ENCODE measurements around the gene CYP1B1. TPM values are rescaled to one million over a fixed set of nuclear protein-coding genes. Genes with fewer than 3 reads are reported as not detected.

Gene CYP1B1
- total RNA-seq, 1 donor from 2014 or later, result 16.9 TPM

DNA sequence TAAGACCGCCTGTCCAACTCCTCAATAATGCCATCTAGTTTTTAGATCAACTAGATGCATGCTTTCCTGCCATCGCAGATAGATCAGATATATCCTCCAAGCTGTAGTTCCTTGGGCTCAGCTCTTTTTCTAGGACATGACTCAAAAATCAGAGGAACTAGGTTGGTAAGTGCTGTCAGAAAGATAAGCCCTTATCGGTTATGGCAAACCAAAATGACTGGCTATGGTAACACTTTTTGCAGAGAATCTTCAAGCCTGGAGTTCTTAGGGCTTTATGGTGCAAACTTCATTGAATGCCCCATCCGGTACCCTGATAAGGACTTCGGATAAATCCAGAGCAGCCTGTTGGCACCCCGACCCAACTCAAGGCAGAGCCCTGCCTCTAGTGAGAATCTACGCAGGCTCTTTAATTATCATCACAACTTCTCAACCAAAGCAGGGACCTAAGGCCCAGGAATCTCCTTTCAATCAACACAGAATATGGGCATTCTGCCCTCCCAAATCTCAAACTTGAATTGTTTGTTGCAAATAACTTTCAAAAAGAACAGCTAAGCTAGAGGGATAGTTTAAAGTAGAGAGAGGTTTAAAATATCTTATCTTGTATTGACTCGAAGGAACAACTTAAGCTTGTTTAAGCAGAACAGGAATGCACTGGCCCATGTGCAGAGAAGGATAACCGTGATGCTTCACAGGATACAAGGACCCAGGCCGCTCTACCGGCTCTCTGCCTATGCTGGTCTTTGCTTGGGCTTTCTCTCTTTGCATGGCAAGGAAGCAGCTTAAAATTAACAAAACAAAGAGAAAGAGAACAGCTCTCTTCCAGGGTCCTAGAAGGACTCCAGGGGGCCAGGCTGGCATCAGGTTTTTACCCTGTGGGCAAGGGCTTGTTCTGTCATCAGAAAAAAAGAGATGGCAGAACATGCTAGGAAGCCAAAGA, 3.4 kb upstream of the CYP1B1 start:
- DNase-seq (no peak), ATAC-seq (no peak)
- intact Hi-C loops (cut with micrococcal nuclease), result no loop called here

DNA sequence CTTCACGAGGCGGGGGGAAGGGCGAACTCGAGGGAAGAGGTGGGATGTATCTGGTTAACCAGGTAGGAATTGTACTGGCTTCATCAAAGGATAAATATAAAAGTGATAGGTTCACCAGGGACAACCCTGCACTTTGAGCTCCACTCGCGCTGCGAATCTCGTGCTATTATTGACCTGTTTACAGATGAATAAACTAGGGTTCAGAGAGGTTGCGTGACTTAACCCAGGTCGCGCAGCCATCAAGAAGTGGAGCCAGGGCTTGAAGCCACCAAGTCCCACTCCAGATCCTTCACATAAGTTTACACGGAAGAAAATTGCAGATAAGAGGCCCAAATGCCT, 1.4 kb upstream of the CYP1B1 start:
- intact Hi-C loops (cut with micrococcal nuclease), result no loop called here
- ATAC-seq, result no peak
- DNase-seq, result no peak

DNA sequence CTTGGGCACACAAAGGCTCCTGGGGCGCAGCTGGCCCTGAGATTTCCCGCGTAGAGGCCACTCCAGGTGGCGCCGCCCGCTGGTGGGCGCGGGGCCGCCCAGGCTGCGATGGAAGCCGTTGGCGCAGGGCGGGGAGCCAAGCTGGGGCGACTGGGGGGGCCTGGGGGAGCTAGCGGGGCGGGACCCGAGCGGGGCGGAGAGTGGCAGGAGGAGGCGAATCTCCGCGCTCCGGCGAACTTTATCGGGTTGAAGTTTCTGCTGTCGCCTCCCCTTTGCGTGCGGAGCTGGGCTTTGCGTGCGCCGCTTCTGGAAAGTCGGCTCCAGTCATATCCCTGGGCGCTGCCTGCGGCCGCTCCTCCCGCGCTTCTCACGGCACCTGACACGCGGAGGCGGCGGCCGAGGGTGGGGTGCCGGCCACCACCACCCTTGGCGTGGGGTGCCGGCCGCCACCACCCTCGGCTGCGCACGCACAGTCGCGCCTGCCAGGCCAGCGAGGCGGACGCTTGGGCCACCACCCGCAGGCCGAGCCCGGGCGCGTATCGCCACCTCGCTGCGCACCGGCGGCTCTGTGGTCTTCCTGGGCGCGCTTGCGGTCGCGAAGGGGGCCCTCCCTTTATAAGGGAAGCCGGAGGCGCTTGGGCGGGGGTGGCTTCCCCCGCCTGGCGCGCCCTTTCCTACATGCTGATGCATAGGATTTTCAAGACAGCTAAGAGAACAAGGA, 919 bp upstream of the CYP1B1 start:
- ATAC-seq, result peak; percentile 80
- DNase-seq, result peak; percentile 86
- intact Hi-C loops (cut with micrococcal nuclease), result no loop called here

DNA sequence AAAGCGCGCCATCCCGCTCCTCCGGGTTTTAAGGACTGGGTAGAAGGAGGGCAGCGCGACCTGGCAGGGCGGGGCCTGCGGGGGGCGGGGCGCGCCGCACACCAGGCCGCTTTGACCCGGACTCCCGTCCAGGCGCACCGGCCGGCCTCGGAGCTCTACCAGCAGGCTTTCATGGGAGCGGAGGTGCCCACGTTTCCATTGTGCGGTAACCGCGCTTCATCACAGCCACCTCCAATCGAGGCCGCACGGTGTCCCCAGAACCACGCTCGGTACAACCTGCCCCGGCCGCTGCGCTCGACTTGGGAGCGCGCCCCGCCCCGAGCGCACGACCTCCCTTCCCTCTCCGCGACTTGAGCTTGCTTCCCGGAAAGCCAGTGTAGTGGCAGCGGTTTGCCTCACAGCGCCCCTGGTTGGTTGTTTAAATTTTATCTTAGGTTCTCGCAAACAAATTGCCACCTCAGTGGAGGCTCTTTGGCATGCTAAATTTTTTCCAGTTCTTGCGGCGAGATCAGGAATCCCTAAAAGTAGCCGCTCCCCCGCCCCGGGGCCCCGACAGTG, 280 bp upstream of the CYP1B1 start:
- intact Hi-C loops (cut with micrococcal nuclease), result no loop called here
- peak; percentile 86 for DNase-seq
- peak; percentile 73 for ATAC-seq

DNA sequence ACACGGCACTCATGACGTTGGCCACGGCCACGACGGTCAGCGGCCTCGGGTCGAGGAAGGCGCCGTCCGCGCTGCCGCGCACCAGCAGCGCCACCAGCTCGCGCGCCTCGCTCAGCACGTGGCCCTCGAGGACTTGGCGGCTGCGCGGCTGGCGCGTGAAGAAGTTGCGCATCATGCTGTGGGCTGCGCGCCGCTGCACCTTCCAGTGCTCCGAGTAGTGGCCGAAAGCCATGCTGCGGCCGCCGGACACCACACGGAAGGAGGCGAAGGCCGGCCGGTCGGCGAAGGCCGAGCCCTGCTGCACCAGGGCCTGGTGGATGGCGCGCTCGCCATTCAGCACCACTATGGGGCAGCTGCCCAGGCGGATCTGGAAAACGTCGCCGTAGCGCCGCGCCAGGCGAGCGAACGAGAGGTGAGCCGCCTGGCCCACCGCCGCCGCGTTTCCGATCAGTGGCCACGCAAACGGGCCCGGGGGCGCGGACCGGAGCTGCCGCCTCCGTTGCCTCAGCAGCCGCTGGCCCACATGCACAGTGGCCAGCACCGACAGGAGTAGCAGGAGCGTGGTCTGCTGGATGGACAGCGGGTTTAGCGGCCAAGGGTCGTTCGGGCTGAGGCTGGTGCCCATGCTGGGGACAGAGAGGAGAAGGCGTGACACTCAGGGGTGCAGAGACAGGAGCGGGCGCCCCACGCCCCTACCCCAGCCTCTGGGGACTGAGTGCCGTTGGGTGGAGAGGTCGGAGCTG, 1.0 kb downstream of the CYP1B1 start:
- DNase-seq, result peak; percentile 61
- intact Hi-C loops (cut with micrococcal nuclease), result no loop called here
- ATAC-seq, result peak; percentile 8

DNA sequence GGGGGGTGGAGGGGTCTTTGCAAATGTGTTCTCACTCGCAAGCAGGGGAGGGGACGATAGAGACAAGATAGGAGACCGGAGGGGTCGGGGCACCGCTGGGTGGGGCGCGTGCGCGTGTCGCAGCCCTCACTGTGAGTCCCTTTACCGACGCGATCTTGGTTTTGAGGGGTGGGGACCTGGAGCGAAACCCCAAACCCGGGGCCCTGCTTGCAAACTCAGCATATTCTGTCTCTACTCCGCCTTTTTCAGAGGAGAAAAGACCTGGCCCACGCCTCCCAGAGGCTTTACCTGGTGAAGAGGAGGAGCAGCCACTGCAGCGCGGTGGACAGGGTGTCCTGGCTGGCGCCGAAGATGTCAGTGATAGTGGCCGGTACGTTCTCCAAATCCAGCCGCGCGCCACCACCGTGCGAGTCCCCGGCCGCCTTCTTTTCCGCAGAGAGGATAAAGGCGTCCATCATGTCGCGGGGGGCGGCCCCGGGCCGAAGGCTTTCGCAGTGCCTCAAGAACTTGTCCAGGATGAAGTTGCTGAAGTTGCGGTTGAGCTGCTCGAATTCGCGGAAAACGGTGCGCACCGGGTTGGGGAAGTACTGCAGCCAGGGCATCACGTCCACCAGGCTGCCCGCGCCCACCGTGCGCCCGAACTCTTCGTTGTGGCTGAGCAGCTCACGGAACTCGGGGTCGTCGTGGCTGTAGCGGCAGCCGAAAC, 1.7 kb downstream of the CYP1B1 start:
- ATAC-seq (no peak), DNase-seq (peak; percentile 46)
- intact Hi-C loops (cut with micrococcal nuclease), result no loop called here

DNA sequence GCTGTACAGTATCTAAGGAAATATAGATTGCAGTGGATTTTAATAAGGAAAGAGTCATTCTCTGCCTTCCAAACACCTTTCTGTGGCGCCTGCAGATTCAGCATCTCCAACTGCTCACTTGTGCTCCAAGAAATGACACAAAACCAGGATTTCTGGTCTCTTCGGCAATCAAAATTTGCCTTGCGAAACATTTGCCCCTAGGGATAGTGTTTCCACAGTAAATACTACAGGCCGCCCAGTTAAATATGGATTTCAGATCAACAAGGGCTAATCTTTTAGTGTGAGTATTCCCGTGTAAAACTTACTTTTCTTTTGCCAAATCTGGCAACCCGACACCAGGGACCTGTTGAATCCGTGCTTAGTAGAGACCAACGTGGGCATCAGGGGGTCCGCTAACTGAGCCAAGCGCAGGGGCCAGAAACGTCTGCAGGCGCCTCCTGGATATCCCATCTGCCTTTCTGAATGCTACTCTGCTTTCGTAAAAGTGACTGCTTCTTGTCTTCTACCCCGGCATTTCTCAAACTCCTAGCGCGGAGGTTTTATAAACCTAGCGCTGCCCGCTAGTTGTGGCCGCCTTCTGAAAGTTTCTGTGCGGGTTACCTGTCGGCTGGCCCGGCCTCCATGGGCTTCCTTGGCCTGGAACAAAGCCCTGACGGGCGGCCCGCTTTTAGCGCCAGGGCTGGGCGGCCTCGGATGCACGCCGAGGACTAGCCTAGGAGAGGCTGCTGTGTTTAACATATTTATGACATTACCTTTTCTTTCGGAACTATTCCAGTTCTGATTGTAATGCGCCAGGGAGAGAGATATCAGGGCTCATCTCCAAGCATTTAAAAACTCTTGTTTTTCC, 2.5 kb downstream of the CYP1B1 start:
- intact Hi-C loops (cut with micrococcal nuclease), result no loop called here
- peak; percentile 57 for DNase-seq
- no peak for ATAC-seq

DNA sequence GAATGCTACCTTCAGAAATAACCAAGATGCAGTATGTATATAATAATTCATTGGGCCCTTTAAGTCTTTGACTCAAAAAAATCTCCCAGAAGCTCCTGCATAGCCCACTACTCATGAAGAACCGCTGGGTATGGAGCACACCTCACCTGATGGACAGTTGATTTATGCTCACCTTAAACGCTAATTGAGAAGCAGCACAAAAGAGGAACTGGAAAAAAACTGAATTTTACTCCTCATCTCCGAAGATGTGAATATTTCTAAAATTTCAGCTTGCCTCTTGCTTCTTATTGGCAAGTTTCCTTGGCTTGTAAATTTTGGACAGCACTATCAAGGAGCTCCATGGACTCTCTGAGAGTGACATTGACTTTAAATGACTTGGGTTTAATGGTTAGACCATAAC, 5.5 kb downstream of the CYP1B1 start:
- intact Hi-C loops (cut with micrococcal nuclease), result no loop called here
- DNase-seq, result no peak
- no peak for ATAC-seq

DNA sequence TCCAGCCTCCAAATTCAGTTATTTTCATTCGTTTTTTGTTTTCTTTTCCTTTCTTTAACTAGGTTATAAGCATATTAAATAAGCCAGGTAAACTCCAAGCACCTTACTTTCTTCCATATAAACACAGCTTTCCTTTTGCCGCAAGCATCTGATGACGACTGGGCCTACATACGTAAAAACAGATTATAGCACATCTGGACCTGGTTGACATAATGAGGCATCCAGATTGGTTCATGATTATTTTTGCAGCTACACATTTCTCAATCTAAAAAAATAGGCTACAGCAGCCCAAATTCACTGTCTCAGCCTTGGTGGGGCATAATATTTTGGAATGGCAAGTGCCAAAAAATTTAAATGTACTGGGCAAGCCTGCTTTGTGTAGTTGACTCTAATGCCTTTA, 7.7 kb downstream of the CYP1B1 start:
- ATAC-seq (no peak), DNase-seq (no peak)
- intact Hi-C loops (cut with micrococcal nuclease), result no loop called here

DNA sequence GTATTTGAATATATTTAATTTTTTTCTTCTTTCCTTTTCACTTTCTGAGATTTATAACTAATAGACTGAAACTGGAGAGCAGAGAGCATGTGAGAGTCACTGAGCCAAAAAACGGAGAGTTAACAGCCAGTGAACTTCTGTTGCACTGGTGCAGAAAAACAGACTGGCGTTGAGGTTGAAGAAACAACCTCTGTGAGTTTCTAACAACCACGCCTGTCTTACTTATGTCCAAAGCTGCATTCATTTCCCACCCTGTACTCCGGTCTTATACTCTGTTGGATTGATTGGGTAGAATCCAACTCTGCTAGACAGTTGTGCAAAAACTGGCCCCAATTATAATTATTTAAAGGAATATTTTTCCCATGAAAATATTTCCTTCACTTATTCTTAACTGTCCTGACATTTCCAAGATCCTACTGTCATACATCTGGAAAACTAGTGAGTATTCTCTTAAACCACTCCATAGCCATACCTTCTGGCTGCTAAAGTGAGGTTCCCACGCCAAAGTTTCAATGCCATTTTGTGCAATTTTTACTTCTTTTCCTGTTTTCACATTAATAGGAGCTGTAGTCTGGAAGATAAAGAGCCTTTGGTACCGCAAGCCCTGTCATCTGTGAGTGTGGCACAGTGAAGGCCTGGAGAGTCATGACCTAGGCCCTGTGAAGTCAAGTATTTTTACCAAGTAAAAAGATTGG, 9.4 kb downstream of the CYP1B1 start:
- ATAC-seq, result peak; percentile 45
- intact Hi-C loops (cut with micrococcal nuclease), result no loop called here

DNA sequence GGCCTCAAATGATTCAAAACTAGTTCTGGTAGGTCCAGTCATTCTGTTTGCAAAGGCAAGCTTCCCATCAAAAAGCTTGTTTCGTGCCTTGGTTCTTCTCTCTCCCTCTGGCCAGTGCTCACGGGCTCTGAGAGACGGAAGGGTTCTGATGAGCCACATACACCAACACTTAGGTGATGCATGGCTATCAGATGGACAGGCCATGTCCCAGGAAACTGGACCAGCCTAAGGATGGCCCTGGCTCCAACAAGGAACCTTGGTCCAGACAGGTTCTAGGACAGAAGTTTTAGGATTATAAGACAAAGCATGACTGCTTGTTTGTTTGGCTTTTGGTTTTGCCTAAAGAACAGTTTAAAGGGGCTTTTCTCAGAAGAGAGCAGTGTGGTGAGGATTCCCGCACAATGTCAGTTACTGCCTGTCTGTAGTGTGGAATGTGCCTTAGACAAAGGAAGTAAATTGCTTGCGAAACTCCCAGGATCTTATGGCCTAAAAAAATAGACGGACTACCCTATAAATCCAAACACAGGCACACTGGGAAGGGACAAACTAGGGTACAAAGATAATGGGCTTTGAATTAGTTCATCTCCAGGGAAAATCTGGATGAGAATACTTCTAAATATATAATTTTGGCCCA, 10.3 kb downstream of the CYP1B1 start:
- ATAC-seq (no peak), DNase-seq (no peak)
- intact Hi-C loops (cut with micrococcal nuclease), result no loop called here

More for the DNA sequence above, 9.4 kb downstream of the CYP1B1 start:
- DNase-seq, result no peak

DNA sequence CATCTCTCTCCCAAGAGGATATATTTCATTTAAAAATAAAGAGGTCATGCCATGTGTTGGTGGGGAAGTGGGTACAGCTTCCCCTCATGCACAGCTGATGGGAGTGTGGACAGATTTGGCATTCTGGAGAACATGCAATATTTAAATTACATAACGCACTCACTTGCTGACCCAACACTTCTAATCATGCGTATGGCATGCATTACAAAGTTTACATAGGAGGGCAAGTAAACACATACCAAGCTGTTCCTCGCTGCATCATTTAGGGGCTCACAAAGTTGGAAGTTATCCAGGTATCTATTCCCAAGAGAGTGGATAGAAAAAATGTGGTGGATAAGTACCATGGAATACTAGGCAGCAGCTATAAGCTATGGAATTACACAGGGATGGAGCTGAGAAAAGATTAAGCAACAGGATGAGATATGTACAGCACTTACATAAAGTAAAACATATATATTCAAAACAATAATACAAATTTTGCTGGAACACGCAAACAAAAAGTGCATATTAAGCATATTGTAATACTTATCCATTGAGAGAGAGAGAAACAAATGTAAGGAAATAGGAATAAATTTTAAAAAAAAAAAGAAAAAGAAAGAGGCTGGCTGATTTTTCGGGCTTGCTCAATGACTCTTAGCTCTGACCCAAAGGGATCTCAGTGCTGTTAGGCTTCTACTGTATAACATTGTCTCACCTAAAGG, 11.0 kb downstream of the CYP1B1 start:
- DNase-seq (no peak), ATAC-seq (peak; percentile 29)
- intact Hi-C loops (cut with micrococcal nuclease), result no loop called here

DNA sequence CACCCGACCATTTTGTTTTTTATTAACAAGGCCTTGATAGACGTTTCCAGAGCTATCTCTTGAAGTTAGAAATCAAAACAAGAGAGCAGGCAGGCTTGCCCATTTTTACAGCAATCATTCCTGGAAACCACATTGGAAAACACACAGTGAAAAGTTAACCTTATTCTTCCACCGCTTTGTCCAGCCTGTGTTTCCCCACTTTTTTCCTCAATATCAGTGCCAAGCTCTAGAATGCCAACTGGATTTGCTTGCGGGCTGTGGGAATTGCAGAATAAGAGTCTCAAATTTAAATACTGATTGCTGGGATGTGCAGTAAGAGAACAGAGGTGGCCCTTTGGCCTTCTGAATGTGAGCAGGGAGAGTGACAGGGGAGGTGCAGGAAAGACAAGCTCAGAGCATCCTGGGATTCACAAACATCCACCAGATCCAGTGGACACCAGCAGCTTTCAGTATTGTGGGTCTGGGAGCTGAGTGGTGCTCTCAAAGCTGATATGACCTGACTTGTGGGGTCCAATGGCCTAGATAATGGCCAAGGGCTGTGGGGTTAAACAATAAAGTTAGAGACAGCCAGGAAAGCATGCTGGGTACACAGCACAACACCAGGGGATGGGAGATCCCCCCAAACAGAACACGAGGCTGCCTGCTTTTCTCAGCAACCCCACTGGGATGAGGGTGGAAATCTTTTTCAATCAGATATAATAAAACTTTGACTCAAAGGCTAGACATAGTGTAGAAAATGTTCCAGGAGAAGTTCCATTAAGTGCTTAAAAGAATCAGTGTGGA, 15.5 kb downstream of the CYP1B1 start:
- intact Hi-C loops (cut with micrococcal nuclease), result no loop called here
- ATAC-seq (no peak), DNase-seq (no peak)

DNA sequence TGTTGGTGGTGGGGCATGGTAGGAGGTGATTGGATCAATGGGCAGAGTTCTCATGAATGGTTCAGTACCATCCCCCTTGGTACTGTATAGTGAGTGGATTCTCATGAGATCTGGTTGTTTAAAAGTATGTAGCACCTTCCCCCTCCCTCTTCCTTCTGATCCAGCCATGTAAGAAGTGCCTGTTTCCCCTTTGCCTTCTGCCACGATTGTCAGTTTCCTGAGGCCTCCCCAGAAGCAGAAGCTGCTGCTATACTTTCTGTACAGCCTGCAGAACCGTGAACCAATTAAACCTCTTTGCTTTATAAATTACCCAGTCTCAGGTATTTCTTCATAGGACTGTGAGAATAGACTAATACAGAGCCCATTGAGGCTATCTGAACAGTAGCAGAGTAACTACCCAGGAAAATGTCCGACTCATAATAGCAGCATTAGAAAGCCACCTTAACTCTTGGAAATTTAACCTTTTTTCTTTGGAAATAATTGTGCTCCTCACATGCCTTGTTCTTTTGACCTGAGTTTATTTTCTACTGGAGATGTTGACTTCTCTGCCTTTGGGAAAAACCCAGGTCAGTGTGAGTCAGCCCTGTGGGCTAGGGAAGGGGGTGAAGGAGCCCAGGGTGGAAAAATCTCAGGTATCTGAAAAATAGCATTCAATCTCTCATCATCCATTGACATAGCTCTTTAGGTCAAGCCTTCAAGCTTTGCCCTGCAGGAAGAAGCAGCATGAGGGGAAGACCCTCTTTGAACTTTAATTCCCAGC, 18.1 kb downstream of the CYP1B1 start:
- ATAC-seq (no peak), DNase-seq (no peak)
- intact Hi-C loops (cut with micrococcal nuclease), result no loop called here

DNA sequence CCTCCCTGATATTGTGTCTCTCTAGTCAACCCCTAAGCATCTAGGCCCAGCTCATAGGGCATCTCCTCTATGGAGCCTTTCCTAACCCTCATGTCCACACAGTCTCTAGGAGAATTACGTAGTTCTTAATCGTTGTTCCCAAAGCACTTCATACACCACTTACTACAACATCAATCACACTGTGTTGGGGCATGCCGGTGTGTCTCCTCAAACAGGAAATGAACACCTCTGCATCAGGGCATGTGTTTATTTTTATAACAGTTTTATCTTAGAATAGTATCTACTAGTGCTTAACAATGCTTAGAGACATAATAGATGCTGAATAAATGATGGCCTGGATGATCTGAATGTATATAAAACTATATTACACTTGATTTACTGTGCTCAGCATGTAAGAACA, 19.7 kb downstream of the CYP1B1 start:
- intact Hi-C loops (cut with micrococcal nuclease), result no loop called here
- ATAC-seq, result no peak
- no peak for DNase-seq

Measured in left ventricle myocardium superior (tissue), 1 donor.